K562 (cell line): Measurements from ENCODE around the gene RBM15. TPM values are rescaled to one million over a fixed set of nuclear protein-coding genes. Genes with fewer than 3 reads are reported as not detected.

Experiments used
- ARID2 ChIP-seq: fragments of 450-650 bp; IDR thresholded peaks from 2 replicates; pipeline ENCODE4 v1.6.1; 2017; ENCODE audit warnings: antibody characterized with exemption, mild to moderate bottlenecking
- ASH1L ChIP-seq: fragments of 450-650 bp; IDR thresholded peaks from 2 replicates; pipeline ENCODE4 v1.6.1; 2018; ENCODE audit warnings: borderline replicate concordance, mild to moderate bottlenecking, low read depth; ENCODE audit not compliant: partially characterized antibody
- E2F5 ChIP-seq: sonication (generic); formaldehyde crosslinking; IDR thresholded peaks from 2 replicates; pipeline ENCODE4 v1.8.0; 2022; ENCODE audit warnings: mild to moderate bottlenecking, missing genetic modification reagents
- FOXJ2 ChIP-seq: fragments of 200-800 bp; sonication (Bioruptor generic); IDR thresholded peaks from 2 replicates; pipeline ENCODE4 v1.6.1; 2016; ENCODE audit warnings: missing genetic modification characterization, missing compliant biosample characterization
- GATAD2B ChIP-seq: fragments of 450-650 bp; IDR thresholded peaks from 2 replicates; pipeline ENCODE4 v1.6.1; 2017; ENCODE audit warnings: mild to moderate bottlenecking, borderline replicate concordance
- MLLT1 ChIP-seq, 2 experiments: fragments of 450-650 bp; IDR thresholded peaks; 2 replicates each; pipeline ENCODE4 v1.6.1; 2016
- SAFB2 ChIP-seq: fragments of 200-400 bp; formaldehyde crosslinking; IDR thresholded peaks from 2 replicates; pipeline ENCODE4 v1.6.1; 2018; ENCODE audit warnings: borderline replicate concordance, low read length, low read depth, moderate library complexity; ENCODE audit not compliant: severe bottlenecking
- SIN3B ChIP-seq: fragments of 450-650 bp; IDR thresholded peaks from 2 replicates; pipeline ENCODE4 v1.6.1; 2017; ENCODE audit warnings: low read depth, mild to moderate bottlenecking, moderate library complexity
- SP2 ChIP-seq: IDR thresholded peaks from 2 replicates; pipeline ENCODE4 v1.6.1; 2011; ENCODE audit warnings: mild to moderate bottlenecking, low read depth, low read length, moderate library complexity; ENCODE audit not compliant: poor library complexity, severe bottlenecking; ENCODE audit errors: extremely low read depth
- ZBTB12 ChIP-seq: fragments of 250-450 bp; sonication (Bioruptor Pico); IDR thresholded peaks from 2 replicates; pipeline ENCODE4 v1.4.0; 2020
- ZBTB40 ChIP-seq, 2 experiments: fragments of 450-650 bp in 1 of 2; sonication (generic) in 1 of 2; formaldehyde crosslinking in 1 of 2; IDR thresholded peaks; 2 replicates each; pipeline versions ENCODE4 v1.7.1 to v1.9.0; 2016 to 2022; ENCODE audit warnings: inconsistent platforms in 1 of 2, mild to moderate bottlenecking in 1 of 2, missing genetic modification reagents in 1 of 2
- ZNF121 ChIP-seq: sonication (generic); formaldehyde crosslinking; conservative IDR thresholded peaks from 2 replicates; pipeline ENCODE4 v1.8.0; 2022; ENCODE audit warnings: missing genetic modification reagents
- ZNF3 ChIP-seq: fragments of 250-450 bp; sonication (Bioruptor Pico); IDR thresholded peaks from 2 replicates; pipeline ENCODE4 v1.5.0; 2021; ENCODE audit warnings: mild to moderate bottlenecking, moderate library complexity
- ZNF785 ChIP-seq: fragments of 250-450 bp; sonication (Bioruptor Pico); IDR thresholded peaks from 2 replicates; pipeline ENCODE4 v1.4.0; 2020; ENCODE audit warnings: mild to moderate bottlenecking
- polyA plus RNA-seq, 8 experiments: library from polyadenylated mRNA; depleted of rRNA in 4 of 8; stranded (reverse) in 5 of 8; unstranded in 3 of 8; fragments of >200 nt; fragmentation: Nextera tagmentation in 2 of 8; fragmentation: Illumina TruSeq in 1 of 8; extraction: Ambion mirVana in 2 of 8; extraction: Trizol in 1 of 8; gene quantifications; 2 replicates each; pipeline versions ENCODE4 v1.2.1 to v1.2.3, GENCODE V29; 2011 to 2014; ENCODE audit warnings: inconsistent platforms in 1 of 8, missing spikeins in 1 of 8
- total RNA-seq, 7 experiments: library from RNA; depleted of rRNA in 6 of 7; stranded (reverse); fragments of >200 nt in 6 of 7; fragmentation: Illumina TruSeq in 2 of 7; extraction: Trizol in 2 of 7; gene quantifications; 2 replicates each; pipeline versions ENCODE4 v1.2.1 to v1.2.3, GENCODE V29; 2011 to 2021; ENCODE audit warnings: low replicate concordance in 1 of 7

The RBM15 gene
- total and polyA plus RNA-seq, 9 of the 15 experiments (the other 6 are each of a cell fraction or from before 2014, with no cell fraction given): 2.4 to 63.4 (median 28.2) TPM

GRCh38 chr1:110338309-110338885, 780 bp upstream of the RBM15 start (continued):
- TF ChIP-seq SAFB2 (no peak), FOXJ2 (peak; percentile 88; the same call in 1 of the 2 replicates), GATAD2B (peak; percentile 91; the same call in 1 of the 2 replicates), MLLT1 (IDR thresholded peaks at IDR 0.05) (peak; percentile 7 to 78; a peak in 2 of 4 replicates), SP2 (no peak), SIN3B (peak; percentile 82; the same call in 1 of the 2 replicates), ZBTB40 (IDR thresholded peaks at IDR 0.05) (no peak; the same call in 1 of the 2 replicates), ZBTB40 (CRISPR knock-in tag; IDR thresholded peaks at IDR 0.05) (no peak), E2F5 (CRISPR knock-in tag) (peak; percentile 44; the same call in 1 of the 2 replicates), ZBTB12 (CRISPR knock-in tag) (peak; percentile 50; the same call in 1 of the 2 replicates), ARID2 (no peak), ZNF785 (no peak), ZNF121 (CRISPR knock-in tag) (no peak), ZNF3 (no peak), ASH1L (no peak)
